Activated CD8-positive, alpha-beta memory T cell treated with anti-CD3 and anti-CD28 coated beads, Interleukin-2, amount 50 U/mL, for 4 hours (primary cell): Measurements from ENCODE around the gene CCNA1.

ENCODE experiments used
- DNase-seq: peaks from one replicate; pipeline ENCODE4 v3.0.0-alpha.2; 2020

CCNA1 gene

GRCh38 chr13:36454987-36455386 is 22.7 kb downstream of the CCNA1 start:
- no peak for DNase-seq

- DNase-seq, result no peak
Measured at GRCh38 chr13:36456577-36456976, 24.3 kb downstream of the CCNA1 start.

- DNase-seq, result no peak
Measured at GRCh38 chr13:36461506-36461905, 29.2 kb downstream of the CCNA1 start.

GRCh38 chr13:36475468-36475867 is 43.2 kb downstream of the CCNA1 start:
- no peak for DNase-seq

- DNase-seq, result no peak
Measured at GRCh38 chr13:36476661-36477060, 44.4 kb downstream of the CCNA1 start.

- no peak for DNase-seq
Measured at GRCh38 chr13:36480726-36481427, 48.6 kb downstream of the CCNA1 start.

- DNase-seq, result no peak
Measured at GRCh38 chr13:36490055-36490454, 57.8 kb downstream of the CCNA1 start.
